ENCODE results near the gene NCBP3.

DNA sequence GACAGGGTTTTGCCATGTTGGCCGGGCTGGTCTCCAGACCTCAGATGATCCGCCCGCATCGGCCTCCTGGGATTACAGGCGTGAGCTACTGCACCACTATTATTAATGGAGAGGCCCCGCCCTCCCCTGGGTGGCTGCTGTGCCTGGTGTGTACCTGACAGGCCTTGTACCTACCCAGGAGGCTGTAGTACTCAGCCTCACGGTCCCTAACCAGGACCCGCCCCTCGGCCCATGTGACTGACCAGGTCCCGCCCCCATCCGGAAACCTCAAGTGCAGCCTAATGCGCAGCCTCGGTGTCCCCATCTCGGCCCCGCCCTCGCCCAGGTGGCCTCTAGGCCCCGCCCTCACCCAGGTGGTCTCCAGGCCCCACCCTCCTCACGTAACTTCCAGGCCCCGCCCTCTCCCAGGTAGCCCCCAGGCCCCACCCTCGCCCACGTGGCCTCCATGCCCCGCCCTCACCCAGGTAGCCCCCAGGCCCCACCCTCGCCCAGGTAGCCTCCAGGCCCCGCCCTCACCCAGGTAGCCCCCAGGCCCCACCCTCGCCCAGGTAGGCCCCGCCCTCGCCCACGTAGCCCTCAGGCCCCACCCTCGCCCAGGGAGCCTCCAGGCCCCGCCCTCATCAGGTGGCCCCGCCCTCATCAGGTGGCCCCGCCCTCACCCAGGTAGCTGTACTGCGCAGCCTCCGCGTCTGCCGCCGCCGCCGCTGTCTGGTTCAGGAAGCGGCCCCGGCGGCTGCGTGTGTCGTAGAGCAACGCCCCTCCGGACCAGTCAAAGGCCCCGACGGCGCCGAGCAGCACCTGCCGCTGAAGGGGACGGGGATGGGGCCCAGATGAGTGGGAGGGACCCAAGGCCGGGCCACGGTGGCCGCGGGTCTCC lies 91.3 kb downstream of the NCBP3 start:
- TF ChIP-seq, protein P1, sequence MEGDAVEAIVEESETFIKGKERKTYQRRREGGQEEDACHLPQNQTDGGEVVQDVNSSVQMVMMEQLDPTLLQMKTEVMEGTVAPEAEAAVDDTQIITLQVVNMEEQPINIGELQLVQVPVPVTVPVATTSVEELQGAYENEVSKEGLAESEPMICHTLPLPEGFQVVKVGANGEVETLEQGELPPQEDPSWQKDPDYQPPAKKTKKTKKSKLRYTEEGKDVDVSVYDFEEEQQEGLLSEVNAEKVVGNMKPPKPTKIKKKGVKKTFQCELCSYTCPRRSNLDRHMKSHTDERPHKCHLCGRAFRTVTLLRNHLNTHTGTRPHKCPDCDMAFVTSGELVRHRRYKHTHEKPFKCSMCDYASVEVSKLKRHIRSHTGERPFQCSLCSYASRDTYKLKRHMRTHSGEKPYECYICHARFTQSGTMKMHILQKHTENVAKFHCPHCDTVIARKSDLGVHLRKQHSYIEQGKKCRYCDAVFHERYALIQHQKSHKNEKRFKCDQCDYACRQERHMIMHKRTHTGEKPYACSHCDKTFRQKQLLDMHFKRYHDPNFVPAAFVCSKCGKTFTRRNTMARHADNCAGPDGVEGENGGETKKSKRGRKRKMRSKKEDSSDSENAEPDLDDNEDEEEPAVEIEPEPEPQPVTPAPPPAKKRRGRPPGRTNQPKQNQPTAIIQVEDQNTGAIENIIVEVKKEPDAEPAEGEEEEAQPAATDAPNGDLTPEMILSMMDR (tag by site-specific recombination; IDR thresholded peaks at IDR 0.05): no peak
- TF ChIP-seq TCF7L2 (IDR thresholded peaks at IDR 0.05; ENCODE audit: borderline replicate concordance, low read depth, low read length) (no peak), ZNF274 (IDR thresholded peaks at IDR 0.05; ENCODE audit: low read length) (no peak), ZNF274 (tag by site-specific recombination; IDR thresholded peaks at IDR 0.05; ENCODE audit: borderline replicate concordance) (no peak), YY2 (tag by site-specific recombination; IDR thresholded peaks at IDR 0.05) (no peak), ZNF776 (tag by site-specific recombination; IDR thresholded peaks at IDR 0.05; ENCODE audit: borderline replicate concordance) (no peak), ZNF626 (tag by site-specific recombination; IDR thresholded peaks at IDR 0.05) (no peak), GFI1B (tag by site-specific recombination; IDR thresholded peaks at IDR 0.05) (no peak), ZNF214 (tag by site-specific recombination; IDR thresholded peaks at IDR 0.05; ENCODE audit: borderline replicate concordance) (no peak)
- TF ChIP-seq, protein P2, sequence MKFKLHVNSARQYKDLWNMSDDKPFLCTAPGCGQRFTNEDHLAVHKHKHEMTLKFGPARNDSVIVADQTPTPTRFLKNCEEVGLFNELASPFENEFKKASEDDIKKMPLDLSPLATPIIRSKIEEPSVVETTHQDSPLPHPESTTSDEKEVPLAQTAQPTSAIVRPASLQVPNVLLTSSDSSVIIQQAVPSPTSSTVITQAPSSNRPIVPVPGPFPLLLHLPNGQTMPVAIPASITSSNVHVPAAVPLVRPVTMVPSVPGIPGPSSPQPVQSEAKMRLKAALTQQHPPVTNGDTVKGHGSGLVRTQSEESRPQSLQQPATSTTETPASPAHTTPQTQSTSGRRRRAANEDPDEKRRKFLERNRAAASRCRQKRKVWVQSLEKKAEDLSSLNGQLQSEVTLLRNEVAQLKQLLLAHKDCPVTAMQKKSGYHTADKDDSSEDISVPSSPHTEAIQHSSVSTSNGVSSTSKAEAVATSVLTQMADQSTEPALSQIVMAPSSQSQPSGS (tag by site-specific recombination; IDR thresholded peaks at IDR 0.05; ENCODE audit: low read depth): no peak
- TF ChIP-seq, protein P3, sequence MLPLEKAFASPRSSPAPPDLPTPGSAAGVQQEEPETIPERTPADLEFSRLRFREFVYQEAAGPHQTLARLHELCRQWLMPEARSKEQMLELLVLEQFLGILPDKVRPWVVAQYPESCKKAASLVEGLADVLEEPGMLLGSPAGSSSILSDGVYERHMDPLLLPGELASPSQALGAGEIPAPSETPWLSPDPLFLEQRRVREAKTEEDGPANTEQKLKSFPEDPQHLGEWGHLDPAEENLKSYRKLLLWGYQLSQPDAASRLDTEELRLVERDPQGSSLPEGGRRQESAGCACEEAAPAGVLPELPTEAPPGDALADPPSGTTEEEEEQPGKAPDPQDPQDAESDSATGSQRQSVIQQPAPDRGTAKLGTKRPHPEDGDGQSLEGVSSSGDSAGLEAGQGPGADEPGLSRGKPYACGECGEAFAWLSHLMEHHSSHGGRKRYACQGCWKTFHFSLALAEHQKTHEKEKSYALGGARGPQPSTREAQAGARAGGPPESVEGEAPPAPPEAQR (tag by site-specific recombination; IDR thresholded peaks at IDR 0.05): no peak
- TF ChIP-seq, protein P4, sequence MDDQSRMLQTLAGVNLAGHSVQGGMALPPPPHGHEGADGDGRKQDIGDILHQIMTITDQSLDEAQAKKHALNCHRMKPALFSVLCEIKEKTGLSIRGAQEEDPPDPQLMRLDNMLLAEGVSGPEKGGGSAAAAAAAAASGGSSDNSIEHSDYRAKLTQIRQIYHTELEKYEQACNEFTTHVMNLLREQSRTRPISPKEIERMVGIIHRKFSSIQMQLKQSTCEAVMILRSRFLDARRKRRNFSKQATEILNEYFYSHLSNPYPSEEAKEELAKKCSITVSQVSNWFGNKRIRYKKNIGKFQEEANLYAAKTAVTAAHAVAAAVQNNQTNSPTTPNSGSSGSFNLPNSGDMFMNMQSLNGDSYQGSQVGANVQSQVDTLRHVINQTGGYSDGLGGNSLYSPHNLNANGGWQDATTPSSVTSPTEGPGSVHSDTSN (CRISPR knock-in tag; IDR thresholded peaks at IDR 0.05): no peak

Data from HEK293 (cell line).